GM18907 (cell line): ENCODE data around the gene ZNF717.
"Not testable (repeated sequence)": the region's sequence is repeated elsewhere in the genome, so short reads cannot be mapped to it uniquely, and the experiment has no call there.

Experiments
- ATAC-seq: cut with Tn5 transposase; IDR thresholded peaks from one replicate; pipeline ENCODE4 v1.9.1; 2021; ENCODE audit warnings: mild to moderate bottlenecking, moderate library complexity; ENCODE audit not compliant: unreplicated experiment

Gene ZNF717

GRCh38 chr3:75785081-75785755 lies at the start of gene ZNF717:
TSS of gene ZNF717 (minus strand) at chr3:75785549. CDS start at chr3:75783362, 2,187 bp downstream.
- ATAC-seq, result not testable (repeated sequence)

- ATAC-seq, result not testable (repeated sequence)
Observed at GRCh38 chr3:75831076-75831475, 45.7 kb upstream of the ZNF717 start.

GRCh38 chr3:75818019-75818418 lies 32.7 kb upstream of the ZNF717 start:
- ATAC-seq, result not testable (repeated sequence)

GRCh38 chr3:75816287-75817180 lies 31.2 kb upstream of the ZNF717 start:
- not testable (repeated sequence) for ATAC-seq

- ATAC-seq, result no peak
Observed at GRCh38 chr3:75814797-75815196, 29.4 kb upstream of the ZNF717 start.

- ATAC-seq, result no peak
Observed at GRCh38 chr3:75782506-75782905, 2.8 kb downstream of the ZNF717 start.

GRCh38 chr3:75781079-75781745 lies 4.1 kb downstream of the ZNF717 start:
- no peak for ATAC-seq

GRCh38 chr3:75777742-75778141 lies 7.6 kb downstream of the ZNF717 start:
- not testable (repeated sequence) for ATAC-seq

GRCh38 chr3:75771631-75772030 lies 13.7 kb downstream of the ZNF717 start:
- not testable (repeated sequence) for ATAC-seq

- no peak for ATAC-seq
Observed at GRCh38 chr3:75768303-75769017, 16.9 kb downstream of the ZNF717 start.

GRCh38 chr3:75737831-75738493 lies 47.4 kb downstream of the ZNF717 start:
- ATAC-seq, result no peak

- ATAC-seq, result no peak
Observed at GRCh38 chr3:75727985-75728384, 57.4 kb downstream of the ZNF717 start.

GRCh38 chr3:75692061-75692460 lies 93.3 kb downstream of the ZNF717 start:
- no peak for ATAC-seq

- no peak for ATAC-seq
Observed at GRCh38 chr3:75687323-75687722, 98.0 kb downstream of the ZNF717 start.
